Activated T-cell treated with anti-CD3 and anti-CD28 coated beads, Interleukin-2, amount 50 U/mL, for 72 hours (primary cell): Measurements from ENCODE around the gene PLEKHG7. TPM values are rescaled to one million over a fixed set of nuclear protein-coding genes. Genes with fewer than 3 reads are reported as not detected.

Experiments used
- ATAC-seq, 2 donors: fragments of 150-1000 bp; cut with Tn5 transposase; replicated peaks in 1 of 2; 2 replicates each; pipeline ENCODE4 v1.10.0; 2021; ENCODE audit warnings: moderate library complexity in 2 of 2, mild to moderate bottlenecking in 1 of 2
- DNase-seq, 2 donors: peaks; one replicate each; pipeline ENCODE4 v3.0.0; 2021 to 2022; ENCODE audit warnings: mixed read lengths in 1 of 2
- H3K27ac Mint-ChIP-seq: one replicate; pipeline ENCODE4 v1.8.0; 2022; ENCODE audit warnings: mild to moderate bottlenecking, moderate library complexity, mixed read lengths
- H3K27me3 Mint-ChIP-seq: one replicate; pipeline ENCODE4 v1.8.0; 2022; ENCODE audit warnings: low read depth, mixed read lengths
- H3K36me3 Mint-ChIP-seq, 2 donors: one replicate each; pipeline ENCODE4 v1.8.0; 2022; ENCODE audit warnings: mixed read lengths in 2 of 2, mild to moderate bottlenecking in 1 of 2; ENCODE audit not compliant: insufficient read depth in 2 of 2
- H3K4me1 Mint-ChIP-seq: one replicate; pipeline ENCODE4 v1.8.0; 2022; ENCODE audit warnings: low read depth, mixed read lengths
- H3K4me3 Mint-ChIP-seq, 2 donors: one replicate each; pipeline ENCODE4 v1.8.0; 2022; ENCODE audit warnings: mild to moderate bottlenecking in 2 of 2, mixed read lengths in 2 of 2, moderate library complexity in 2 of 2
- H3K9me3 Mint-ChIP-seq, 2 donors: one replicate each; pipeline ENCODE4 v1.8.0; 2022; ENCODE audit warnings: mixed read lengths in 2 of 2
- total RNA-seq, 2 donors: library from RNA; stranded (reverse); gene quantifications; one replicate each; pipeline ENCODE4 v1.2.3, GENCODE V29; 2022

Gene PLEKHG7
- total RNA-seq, 2 donors from 2014 or later = not detected

DNA sequence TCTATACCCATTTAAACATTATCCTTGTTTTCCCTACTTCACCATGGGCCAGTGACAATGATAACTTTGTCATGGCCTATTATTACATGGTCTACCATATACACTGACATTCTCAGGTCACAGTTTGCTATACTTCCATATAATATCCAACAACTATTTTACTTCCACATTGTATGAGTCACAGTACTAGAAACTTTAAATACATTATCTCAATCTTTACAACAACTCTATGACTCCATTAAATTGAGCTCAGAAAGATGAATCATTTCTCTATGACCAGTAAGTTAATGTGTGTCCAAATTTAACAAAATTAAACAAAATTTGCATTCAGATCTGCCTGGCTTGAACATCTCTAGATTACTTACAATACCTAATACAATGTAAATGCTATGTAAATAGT is 93.9 kb downstream of the PLEKHG7 start:
- Mint-ChIP-seq H3K27ac (peak overlapping the region; percentile 9), H3K4me1 (no peaks in the 10 kb centered on the region), H3K36me3 (peaks cover 21 to 40% of the 10 kb centered on the region in 2 donors), H3K4me3 (no peak overlapping the region), H3K9me3 (peaks cover 6 to 9% of the 10 kb centered on the region in 2 donors), H3K27me3 (no peaks in the 10 kb centered on the region)
- DNase-seq (no peak), ATAC-seq (no peak)

DNA sequence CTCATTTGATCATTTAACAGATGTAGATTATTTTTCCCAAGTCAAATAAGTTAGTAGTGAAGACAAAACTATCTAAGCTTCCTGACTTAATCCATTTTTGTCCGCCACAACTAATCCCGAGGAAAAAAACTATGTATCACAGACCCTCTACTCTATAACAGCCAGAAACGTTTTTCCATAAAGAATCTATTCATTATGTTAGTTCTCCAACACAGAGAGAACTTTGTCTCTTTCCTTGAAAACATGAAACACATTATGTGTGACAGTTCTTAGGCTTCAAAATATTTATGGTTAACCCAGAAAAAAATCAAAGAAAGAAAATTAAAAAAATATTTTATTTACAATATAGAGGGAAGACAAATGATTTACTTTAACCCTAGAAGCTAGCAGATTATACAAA is 100.1 kb downstream of the PLEKHG7 start:
- Mint-ChIP-seq H3K27me3 (no peaks in the 10 kb centered on the region), H3K4me3 (no peak overlapping the region), H3K36me3 (peaks cover 3 to 26% of the 10 kb centered on the region in 2 donors), H3K4me1 (no peaks in the 10 kb centered on the region), H3K9me3 (no peaks in the 10 kb centered on the region), H3K27ac (no peak overlapping the region)
- no peak for DNase-seq
- no peak for ATAC-seq

DNA sequence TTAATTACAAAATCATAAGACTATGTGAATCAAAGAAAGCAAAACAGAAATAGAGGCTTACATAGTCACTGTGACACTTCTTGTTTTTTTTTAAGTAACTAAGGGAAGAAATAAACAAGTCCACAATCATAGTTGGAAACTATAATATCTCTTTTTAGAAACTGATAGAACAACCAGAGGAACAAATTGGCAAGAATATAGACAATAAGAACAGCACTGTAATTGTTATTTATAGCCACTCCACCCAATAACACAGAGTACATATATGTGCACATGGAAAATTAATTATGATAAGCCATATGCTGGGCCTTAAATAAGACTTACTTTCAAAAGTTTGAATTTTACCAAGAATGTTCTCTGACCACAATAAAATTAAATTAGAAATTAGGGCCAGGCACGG is 101.1 kb downstream of the PLEKHG7 start:
- Mint-ChIP-seq H3K4me1 (no peaks in the 10 kb centered on the region), H3K36me3 (peaks cover 6 to 24% of the 10 kb centered on the region in 2 donors), H3K9me3 (no peaks in the 10 kb centered on the region), H3K4me3 (no peak overlapping the region), H3K27me3 (no peaks in the 10 kb centered on the region), H3K27ac (no peak overlapping the region)
- ATAC-seq = no peak
- DNase-seq = no peak

DNA sequence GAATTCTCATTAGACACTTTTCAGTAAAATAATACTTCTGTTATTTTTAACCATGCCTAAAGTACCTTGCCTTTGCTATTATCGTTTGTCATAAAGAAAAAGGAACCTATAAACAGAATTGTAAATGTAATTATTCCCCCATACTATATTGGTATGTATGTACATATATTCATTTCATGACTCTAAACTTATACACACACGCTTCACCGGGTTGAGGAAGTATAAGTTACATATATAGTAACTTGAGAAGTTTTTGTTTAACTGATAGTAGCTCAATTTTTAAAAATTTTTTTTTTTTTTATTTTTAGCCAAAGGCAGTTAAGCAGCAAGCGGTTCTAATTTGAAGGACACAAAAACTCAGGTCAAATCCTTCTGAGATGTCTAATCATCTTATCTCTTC is 107.6 kb downstream of the PLEKHG7 start:
- Mint-ChIP-seq H3K36me3 (peaks cover 6 to 14% of the 10 kb centered on the region in 2 donors), H3K9me3 (no peaks in the 10 kb centered on the region), H3K4me1 (no peaks in the 10 kb centered on the region), H3K27me3 (no peaks in the 10 kb centered on the region), H3K4me3 (no peak overlapping the region), H3K27ac (no peak overlapping the region)
- DNase-seq (no peak), ATAC-seq (no peak)

DNA sequence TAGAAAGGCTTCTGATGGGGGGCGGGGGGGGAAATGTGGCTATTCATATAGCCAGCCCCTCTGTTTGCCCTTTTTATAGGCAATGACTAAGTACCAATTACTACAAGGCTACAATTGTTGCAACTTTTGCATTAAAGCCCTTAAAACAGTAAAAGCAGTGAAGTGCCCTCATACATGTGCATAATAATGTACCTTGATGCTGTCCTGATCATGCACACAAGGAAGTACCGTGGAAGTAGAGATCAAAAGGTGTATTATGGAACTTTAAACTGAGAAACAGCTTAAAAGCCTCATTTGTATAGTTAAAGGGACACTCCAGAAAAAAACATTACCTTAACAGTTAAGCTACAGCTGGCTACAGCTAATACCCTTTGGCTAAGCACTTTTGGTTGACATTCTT is 111.8 kb downstream of the PLEKHG7 start:
- Mint-ChIP-seq H3K4me1 (no peaks in the 10 kb centered on the region), H3K27me3 (no peaks in the 10 kb centered on the region), H3K36me3 (peaks cover 0 to 16% of the 10 kb centered on the region in 2 donors), H3K9me3 (no peaks in the 10 kb centered on the region), H3K27ac (no peak overlapping the region), H3K4me3 (no peak overlapping the region)
- no peak for DNase-seq
- ATAC-seq = no peak

DNA sequence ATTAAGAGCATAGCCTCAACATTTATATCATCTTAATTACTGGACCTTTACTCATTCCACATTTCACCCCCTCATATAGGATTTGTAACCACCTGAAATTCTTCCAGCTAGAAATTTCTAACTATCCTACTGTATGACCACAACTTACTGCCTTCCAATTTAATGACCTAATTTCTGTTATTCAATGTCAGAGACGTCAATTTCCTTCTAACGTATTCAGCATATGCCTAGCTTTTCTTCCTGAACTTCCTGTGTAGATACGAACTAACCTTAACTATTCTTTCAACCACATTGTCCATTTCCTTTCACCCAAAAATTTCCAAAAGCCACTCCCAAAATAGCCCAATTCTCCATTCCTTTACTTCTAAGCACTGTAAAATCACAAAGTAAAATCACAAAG is 118.4 kb downstream of the PLEKHG7 start:
- H3K9me3 Mint-ChIP-seq = no peaks in the 10 kb centered on the region
- H3K27ac Mint-ChIP-seq = no peak overlapping the region
- ATAC-seq = no peak
- no peaks in the 10 kb centered on the region for H3K4me1 Mint-ChIP-seq
- peaks cover 0 to 9% of the 10 kb centered on the region in 2 donors for H3K36me3 Mint-ChIP-seq
- H3K27me3 Mint-ChIP-seq = no peaks in the 10 kb centered on the region
- H3K4me3 Mint-ChIP-seq = no peak overlapping the region
- DNase-seq = no peak

Other genes starting within 250 kb of the PLEKHG7 start
- 10 to 100 TPM; 17.6 to 20.1 TPM for gene EEA1, start 226.3 kb downstream of the PLEKHG7 start, total RNA-seq